ENCODE results near the gene GATA3. TPM values are rescaled to one million over a fixed set of nuclear protein-coding genes. Genes with fewer than 3 reads are reported as not detected.
A peak's percentile ranks its signal among the peaks of the same experiment; 100 is the strongest.

The GATA3 gene
- total RNA-seq, 5 donors from 2014 or later (not counting 1 experiment from before 2014, with no cell fraction given): 47.2 to 98.1 (median 59.9) TPM

GRCh38 chr10:8050556-8051108, 3.9 kb upstream of the GATA3 start:
- H3K27me3 Mint-ChIP-seq: peaks cover 33 to 53% of the 10 kb centered on the region in 2 donors
- 1% methylated on average over 55 of the region's 60 CpGs for WGBS (ENCODE audit: insufficient coverage)
- peak overlapping the region; percentile 57 to 92 (median 74) for H3K4me3 Mint-ChIP-seq
- no peak overlapping the region for H3K27ac Mint-ChIP-seq
- ChIA-PET CTCF (no interaction called here), POLR2A (no interaction called here)
- H3K27ac ChIP-seq (ENCODE audit: low read length): no peak overlapping the region
- H3K4me1 Mint-ChIP-seq: peaks cover 47 to 62% (median 60%) of the 10 kb centered on the region in 3 donors
- ATAC-seq (replicated peaks in 1 of 4): no peak
- peak overlapping the region; percentile 36 to 68 for H3K4me3 ChIP-seq (ENCODE audit: control insufficient read depth in 1 of 2, extremely low read depth in 1 of 2, low read length in 1 of 2)
- H3K36me3 Mint-ChIP-seq: no peaks in the 10 kb centered on the region
- H3K9me3 Mint-ChIP-seq: no peaks in the 10 kb centered on the region
- H3K4me1 ChIP-seq (ENCODE audit: control insufficient read depth in 1 of 2, extremely low read depth in 1 of 2, insufficient read depth in 2 of 2, low read length in 2 of 2): peaks cover 22 to 84% of the 10 kb centered on the region in 2 experiments
- H3K27me3 ChIP-seq (replicated peaks in 1 of 2; ENCODE audit: control insufficient read depth in 2 of 2, extremely low read depth in 1 of 2, insufficient read depth in 2 of 2, low read length in 1 of 2): peaks cover 6 to 76% of the 10 kb centered on the region in 2 experiments
- H3K9me3 ChIP-seq: no peaks in the 10 kb centered on the region
- no peaks in the 10 kb centered on the region for H3K36me3 ChIP-seq (ENCODE audit: control insufficient read depth in 2 of 2, extremely low read depth in 1 of 2, insufficient read depth in 1 of 2, low read length in 1 of 2)
- peak in 4 of 35 experiments; percentile 24 to 53 (median 41) for DNase-seq

DNA sequence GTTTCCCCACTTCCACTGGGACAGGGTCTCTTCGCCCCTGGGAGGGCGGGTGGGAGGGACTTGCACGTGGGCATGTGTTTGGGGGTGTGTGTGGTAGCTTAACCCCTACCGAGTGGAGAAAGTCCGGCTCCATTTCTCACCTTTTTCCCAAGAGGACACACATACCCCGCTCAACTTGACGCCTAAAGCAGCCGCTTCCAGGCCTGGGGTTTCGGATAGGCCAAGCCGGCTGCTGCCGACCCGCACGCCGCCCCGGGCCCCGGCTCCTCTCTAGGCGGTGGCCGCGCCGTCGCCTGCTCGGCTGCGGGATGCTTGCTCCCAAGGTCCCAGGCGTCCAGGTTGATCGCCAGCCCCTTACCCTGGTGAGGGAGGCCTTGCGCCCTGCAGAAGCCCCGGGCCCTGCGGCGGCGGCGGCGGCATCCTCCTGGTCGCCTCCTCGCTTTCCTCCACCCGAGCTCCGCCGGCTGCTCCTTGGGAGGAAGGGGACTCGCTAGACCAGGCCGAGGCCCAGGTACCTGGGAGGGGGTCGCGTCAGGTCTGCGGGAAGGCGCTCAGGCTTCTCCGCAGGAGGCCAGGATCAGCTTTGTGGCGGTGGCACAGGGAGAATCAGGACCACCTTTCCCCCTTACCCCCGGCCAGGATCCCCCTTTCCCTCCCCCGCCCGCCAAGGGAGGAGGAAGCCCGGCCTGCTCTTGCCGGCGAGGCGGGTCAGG, 3.2 kb upstream of the GATA3 start:
- Histone ChIP-seq H3K4me3 (ENCODE audit: control insufficient read depth in 1 of 2, extremely low read depth in 1 of 2, low read length in 1 of 2) (peak overlapping the region in 1 of 2 donors; percentile 68), H3K27ac (ENCODE audit: low read length) (no peak overlapping the region), H3K27me3 (replicated peaks in 1 of 2; ENCODE audit: control insufficient read depth in 2 of 2, extremely low read depth in 1 of 2, insufficient read depth in 2 of 2, low read length in 1 of 2) (peaks cover 6 to 69% of the 10 kb centered on the region in 2 experiments), H3K36me3 (ENCODE audit: control insufficient read depth in 2 of 2, extremely low read depth in 1 of 2, insufficient read depth in 1 of 2, low read length in 1 of 2) (no peaks in the 10 kb centered on the region), H3K4me1 (ENCODE audit: control insufficient read depth in 1 of 2, extremely low read depth in 1 of 2, insufficient read depth in 2 of 2, low read length in 2 of 2) (peaks cover 19 to 78% of the 10 kb centered on the region in 2 experiments), H3K9me3 (no peaks in the 10 kb centered on the region)
- Mint-ChIP-seq H3K4me3 (peak overlapping the region in 1 of 3 donors; percentile 92), H3K4me1 (peaks cover 41 to 55% (median 53%) of the 10 kb centered on the region in 3 donors), H3K36me3 (no peaks in the 10 kb centered on the region), H3K27me3 (peaks cover 27 to 47% of the 10 kb centered on the region in 2 donors), H3K9me3 (no peaks in the 10 kb centered on the region), H3K27ac (no peak overlapping the region)
- ChIA-PET CTCF (interaction anchor here in 1 of 2 donors (0.6 kb wide), 1 partner anchor 14 kb away, joined by 4 read pairs; no protein-coding TSS in a partner anchor), POLR2A (no interaction called here)
- DNase-seq (peak in 4 of 35 experiments; percentile 28 to 43 (median 31)), ATAC-seq (replicated peaks in 1 of 4) (no peak)
- WGBS (ENCODE audit: insufficient coverage): 10% methylated on average over 32 of the region's 52 CpGs

GRCh38 chr10:8051851-8052257, 2.6 kb upstream of the GATA3 start:
- Mint-ChIP-seq H3K27ac (peak overlapping the region in 1 of 2 donors; percentile 84), H3K27me3 (peaks cover 21 to 41% of the 10 kb centered on the region in 2 donors), H3K4me3 (peak overlapping the region; percentile 49 to 92 (median 71)), H3K4me1 (peaks cover 36 to 52% (median 50%) of the 10 kb centered on the region in 3 donors), H3K9me3 (no peaks in the 10 kb centered on the region), H3K36me3 (no peaks in the 10 kb centered on the region)
- H3K36me3 ChIP-seq (ENCODE audit: control insufficient read depth in 2 of 2, extremely low read depth in 1 of 2, insufficient read depth in 1 of 2, low read length in 1 of 2): no peaks in the 10 kb centered on the region
- ATAC-seq (replicated peaks in 1 of 4) (no peak), DNase-seq (peak in 1 of 35 experiments; percentile 25)
- ChIA-PET POLR2A (no interaction called here), CTCF (interaction anchor here in 1 of 2 donors (0.6 to 0.9 kb wide), 2 partner anchors 14 to 281 kb away, joined by 3 to 4 read pairs; no protein-coding TSS in a partner anchor)
- no peak overlapping the region for H3K27ac ChIP-seq (ENCODE audit: low read length)
- WGBS (ENCODE audit: insufficient coverage): 0% methylated on average over 9 of the region's 29 CpGs
- H3K27me3 ChIP-seq (replicated peaks in 1 of 2; ENCODE audit: control insufficient read depth in 2 of 2, extremely low read depth in 1 of 2, insufficient read depth in 2 of 2, low read length in 1 of 2): peaks cover 6 to 63% of the 10 kb centered on the region in 2 experiments
- peak overlapping the region in 1 of 2 donors; percentile 77 for H3K4me3 ChIP-seq (ENCODE audit: control insufficient read depth in 1 of 2, extremely low read depth in 1 of 2, low read length in 1 of 2)
- H3K4me1 ChIP-seq (ENCODE audit: control insufficient read depth in 1 of 2, extremely low read depth in 1 of 2, insufficient read depth in 2 of 2, low read length in 2 of 2): peaks cover 19 to 72% of the 10 kb centered on the region in 2 experiments
- no peaks in the 10 kb centered on the region for H3K9me3 ChIP-seq

GRCh38 chr10:8052341-8052955, 2.0 kb upstream of the GATA3 start:
- Histone ChIP-seq H3K36me3 (ENCODE audit: control insufficient read depth in 2 of 2, extremely low read depth in 1 of 2, insufficient read depth in 1 of 2, low read length in 1 of 2) (no peaks in the 10 kb centered on the region), H3K4me3 (ENCODE audit: control insufficient read depth in 1 of 2, extremely low read depth in 1 of 2, low read length in 1 of 2) (peak overlapping the region in 1 of 2 donors; percentile 77), H3K27me3 (replicated peaks in 1 of 2; ENCODE audit: control insufficient read depth in 2 of 2, extremely low read depth in 1 of 2, insufficient read depth in 2 of 2, low read length in 1 of 2) (peaks cover 4 to 57% of the 10 kb centered on the region in 2 experiments), H3K4me1 (ENCODE audit: control insufficient read depth in 1 of 2, extremely low read depth in 1 of 2, insufficient read depth in 2 of 2, low read length in 2 of 2) (peaks cover 19 to 69% of the 10 kb centered on the region in 2 experiments), H3K9me3 (no peaks in the 10 kb centered on the region), H3K27ac (ENCODE audit: low read length) (no peak overlapping the region)
- ATAC-seq (replicated peaks in 1 of 4) (no peak), DNase-seq (peak in 13 of 35 experiments; percentile 34 to 62 (median 41))
- no peaks in the 10 kb centered on the region for H3K9me3 Mint-ChIP-seq
- H3K4me3 Mint-ChIP-seq: peak overlapping the region; percentile 92 to 96 (median 92)
- WGBS (ENCODE audit: insufficient coverage): 11% methylated on average over 18 of the region's 32 CpGs
- POLR2A ChIA-PET: interaction anchor here in 1 of 2 donors (0.6 kb wide), 1 partner anchor 280 kb away, joined by 4 read pairs; no protein-coding TSS in a partner anchor
- H3K27me3 Mint-ChIP-seq: peaks cover 18 to 35% of the 10 kb centered on the region in 2 donors
- peak overlapping the region; percentile 62 to 84 for H3K27ac Mint-ChIP-seq
- CTCF ChIA-PET: interaction anchor here (0.6 to 1.2 kb wide), 3 partner anchors 9 to 280 kb away, joined by 3 read pairs; no protein-coding TSS in a partner anchor
- H3K4me1 Mint-ChIP-seq: peaks cover 35 to 52% (median 49%) of the 10 kb centered on the region in 3 donors
- H3K36me3 Mint-ChIP-seq: peaks cover 4% of the 10 kb centered on the region

DNA sequence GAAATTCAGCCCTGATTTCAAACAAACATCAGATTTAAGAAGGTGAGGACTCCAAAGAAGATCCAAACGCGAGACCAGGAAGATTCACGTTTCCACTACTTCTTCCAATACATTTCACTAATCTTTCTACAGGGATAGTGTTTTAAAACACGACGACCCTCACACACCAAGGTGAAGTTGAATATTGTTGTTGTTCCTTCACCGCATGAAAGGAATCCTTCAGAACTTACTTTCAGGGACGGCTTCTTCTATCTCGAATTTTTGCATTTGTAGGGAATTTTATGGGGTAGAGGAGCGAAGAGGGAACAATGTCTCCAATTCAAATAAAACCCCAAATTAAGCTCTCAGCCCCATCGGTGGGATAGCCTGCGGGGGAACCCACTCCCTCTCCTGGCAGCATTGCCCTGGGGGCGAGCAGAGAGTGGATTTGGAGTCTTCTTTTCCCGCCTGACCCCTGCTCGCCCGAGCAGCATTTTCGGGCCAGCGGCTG, 1.5 kb upstream of the GATA3 start:
- peaks cover 37 to 55% (median 49%) of the 10 kb centered on the region in 3 donors for H3K4me1 Mint-ChIP-seq
- 0% methylated on average over 4 of the region's 17 CpGs for WGBS (ENCODE audit: insufficient coverage)
- no peak overlapping the region for H3K27ac ChIP-seq (ENCODE audit: low read length)
- H3K4me3 Mint-ChIP-seq: peak overlapping the region; percentile 92 to 96 (median 92)
- H3K36me3 Mint-ChIP-seq: peaks cover 4% of the 10 kb centered on the region
- ChIA-PET POLR2A (interaction anchor here in 1 of 2 donors (0.6 kb wide), 1 partner anchor 279 kb away, joined by 4 read pairs; no protein-coding TSS in a partner anchor), CTCF (interaction anchor here (0.6 to 1.2 kb wide), 3 partner anchors 8 to 279 kb away, joined by 3 read pairs; no protein-coding TSS in a partner anchor)
- peak overlapping the region in 1 of 2 donors; percentile 74 for H3K27ac Mint-ChIP-seq
- H3K9me3 Mint-ChIP-seq: no peaks in the 10 kb centered on the region
- H3K27me3 Mint-ChIP-seq: peaks cover 18 to 30% of the 10 kb centered on the region in 2 donors
- H3K27me3 ChIP-seq (replicated peaks in 1 of 2; ENCODE audit: control insufficient read depth in 2 of 2, extremely low read depth in 1 of 2, insufficient read depth in 2 of 2, low read length in 1 of 2): peaks cover 4 to 52% of the 10 kb centered on the region in 2 experiments
- peak overlapping the region in 1 of 2 donors; percentile 32 for H3K4me3 ChIP-seq (ENCODE audit: control insufficient read depth in 1 of 2, extremely low read depth in 1 of 2, low read length in 1 of 2)
- ATAC-seq (replicated peaks in 1 of 4) (no peak), DNase-seq (no peak)
- H3K36me3 ChIP-seq (ENCODE audit: control insufficient read depth in 2 of 2, extremely low read depth in 1 of 2, insufficient read depth in 1 of 2, low read length in 1 of 2): peaks cover 0 to 3% of the 10 kb centered on the region in 2 donors
- H3K9me3 ChIP-seq: no peaks in the 10 kb centered on the region
- peaks cover 19 to 69% of the 10 kb centered on the region in 2 experiments for H3K4me1 ChIP-seq (ENCODE audit: control insufficient read depth in 1 of 2, extremely low read depth in 1 of 2, insufficient read depth in 2 of 2, low read length in 2 of 2)

Data from T-cell (primary cell).